HG02642 (cell line): ENCODE data around the gene CCDC171.
"Not testable (repeated sequence)": the region's sequence is repeated elsewhere in the genome, so short reads cannot be mapped to it uniquely, and the experiment has no call there.

Source experiments
- ATAC-seq: cut with Tn5 transposase; IDR thresholded peaks from one replicate; pipeline ENCODE4 v1.9.1; 2021; ENCODE audit warnings: mild to moderate bottlenecking; ENCODE audit not compliant: unreplicated experiment, poor library complexity

CCDC171 gene

DNA sequence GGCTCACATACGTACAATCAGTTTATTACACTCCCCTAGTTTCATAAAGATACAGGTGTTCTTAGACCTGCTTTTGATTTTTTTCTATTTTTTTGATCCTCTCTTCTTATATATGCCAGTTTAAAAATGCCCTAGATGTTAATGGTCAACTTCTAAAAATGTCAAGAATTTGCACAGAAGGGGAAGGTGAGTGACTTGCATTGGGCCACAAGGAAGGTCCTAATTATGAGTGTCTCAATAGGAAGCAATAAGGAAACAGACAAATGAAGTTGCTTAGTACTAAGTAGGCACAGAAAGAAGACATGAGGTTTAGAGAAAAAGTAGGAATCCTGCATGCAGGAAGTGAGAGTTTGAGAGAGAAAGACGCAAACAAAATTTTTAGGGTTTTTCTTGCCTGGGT lies 3.2 kb upstream of the CCDC171 start:
- no peak for ATAC-seq

DNA sequence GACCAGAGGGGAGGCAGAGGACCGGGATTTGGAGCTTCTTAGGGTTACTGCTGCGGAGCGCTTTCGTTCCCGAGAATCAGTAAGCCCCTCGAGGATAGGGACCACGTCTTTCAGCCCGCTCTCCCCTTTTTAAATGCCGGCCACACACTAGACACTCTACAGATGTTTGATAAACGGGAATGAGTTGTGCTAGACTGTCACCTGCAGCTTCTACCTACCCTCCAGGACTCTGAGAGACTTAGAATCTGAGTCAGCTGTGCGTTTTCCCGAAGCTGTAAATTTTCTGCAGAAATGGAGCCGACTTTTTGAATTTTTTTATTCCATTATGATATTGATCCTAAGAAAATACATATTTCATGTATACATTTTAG lies 670 bp downstream of the CCDC171 start:
- ATAC-seq, result peak; percentile 23

DNA sequence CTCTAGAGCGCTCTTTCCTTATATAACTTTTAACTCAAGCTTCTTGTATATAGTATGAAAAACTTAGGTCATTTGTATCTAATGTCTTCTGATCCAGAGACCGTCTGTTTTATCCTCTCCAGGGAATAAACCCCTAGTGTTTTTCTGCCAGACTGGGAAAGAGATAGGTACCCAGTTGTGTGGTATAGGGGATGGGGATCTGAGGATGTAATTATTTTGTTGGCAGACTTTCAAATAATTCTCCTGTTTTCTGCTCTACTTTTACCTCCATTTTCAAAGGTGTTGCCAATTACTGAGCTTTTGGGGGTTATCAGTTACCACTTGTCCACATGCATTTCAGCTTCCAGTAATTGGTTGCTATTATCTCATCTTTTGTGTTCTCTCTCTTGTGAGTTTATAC lies 17.9 kb downstream of the CCDC171 start:
- ATAC-seq, result no peak

DNA sequence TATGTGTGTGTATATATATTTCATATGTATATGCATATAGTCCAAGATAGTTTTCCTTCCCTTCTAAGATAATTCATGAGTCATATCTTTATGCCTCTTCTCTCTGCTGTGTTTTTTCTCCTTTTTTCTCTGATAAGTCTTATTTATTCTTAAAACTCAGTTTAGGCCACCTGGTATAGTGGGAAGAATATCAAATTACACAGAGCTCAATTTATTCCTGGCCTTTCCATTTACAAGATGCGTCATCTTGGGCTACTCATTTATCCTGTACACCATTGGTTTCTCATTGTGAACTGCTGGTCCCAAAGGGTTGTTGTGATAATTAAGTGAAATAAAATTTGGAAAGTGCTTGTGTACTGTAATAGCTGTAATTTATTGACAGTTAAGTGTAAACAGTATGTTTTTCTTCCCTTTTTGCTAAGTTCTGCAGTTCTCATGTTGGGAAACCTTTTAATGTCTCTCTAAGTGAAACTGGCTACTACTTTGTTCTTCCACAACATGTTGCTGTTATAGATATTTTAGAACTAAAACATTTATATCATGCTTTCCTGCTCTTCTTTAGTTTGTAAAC lies 19.4 kb downstream of the CCDC171 start:
- no peak for ATAC-seq

DNA sequence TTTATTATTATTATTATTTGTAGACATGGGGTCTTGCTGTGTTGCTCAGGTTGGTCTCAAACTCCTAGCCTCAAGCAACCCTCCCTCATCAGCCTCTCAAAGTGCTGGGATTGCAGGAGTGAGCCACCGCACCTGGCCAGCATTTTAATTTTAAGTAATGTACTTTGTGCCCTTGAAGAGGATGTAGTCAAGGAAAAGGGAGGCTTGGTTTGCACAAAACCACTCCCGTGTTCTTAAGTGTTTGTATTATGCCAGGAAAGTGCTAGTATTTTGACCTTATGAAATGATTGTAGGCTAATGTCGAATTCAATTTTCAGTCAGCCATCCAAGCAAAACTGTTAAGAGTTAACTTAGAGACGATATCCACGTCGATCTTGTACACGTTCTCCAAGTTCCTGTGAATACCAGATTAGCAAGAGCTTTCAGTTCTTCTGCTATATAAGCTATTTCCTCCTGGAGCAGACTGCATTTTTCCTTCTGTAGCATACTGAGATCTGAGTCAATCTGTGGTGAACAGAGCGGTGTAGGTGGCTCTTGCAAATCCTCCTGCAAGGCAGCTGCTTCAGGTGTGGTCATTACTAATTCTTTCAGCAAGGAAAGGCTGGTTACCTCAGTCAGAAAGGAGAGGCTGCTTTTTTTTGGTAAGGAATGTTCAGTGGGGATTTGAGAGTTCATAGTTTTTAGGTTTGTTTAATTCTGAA lies 23.7 kb downstream of the CCDC171 start:
- no peak for ATAC-seq

DNA sequence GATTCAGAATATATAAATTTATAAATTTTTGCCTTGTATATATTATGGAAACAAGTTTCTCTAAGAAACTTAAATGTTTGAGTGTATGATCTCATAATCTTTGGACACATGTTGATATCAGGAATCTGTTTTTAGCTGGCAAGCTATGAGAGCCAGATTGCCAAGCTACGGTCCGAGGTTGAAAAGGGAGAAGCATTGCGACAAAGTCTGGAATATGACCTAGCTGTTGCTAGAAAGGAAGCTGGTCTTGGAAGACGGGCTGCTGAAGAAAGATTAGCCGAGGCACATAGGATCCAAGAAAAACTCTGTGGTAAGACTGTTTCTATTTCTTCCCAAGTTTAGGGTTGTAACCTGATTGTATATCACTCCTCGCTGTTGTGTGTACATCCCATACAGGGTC lies 25.9 kb downstream of the CCDC171 start:
- no peak for ATAC-seq

DNA sequence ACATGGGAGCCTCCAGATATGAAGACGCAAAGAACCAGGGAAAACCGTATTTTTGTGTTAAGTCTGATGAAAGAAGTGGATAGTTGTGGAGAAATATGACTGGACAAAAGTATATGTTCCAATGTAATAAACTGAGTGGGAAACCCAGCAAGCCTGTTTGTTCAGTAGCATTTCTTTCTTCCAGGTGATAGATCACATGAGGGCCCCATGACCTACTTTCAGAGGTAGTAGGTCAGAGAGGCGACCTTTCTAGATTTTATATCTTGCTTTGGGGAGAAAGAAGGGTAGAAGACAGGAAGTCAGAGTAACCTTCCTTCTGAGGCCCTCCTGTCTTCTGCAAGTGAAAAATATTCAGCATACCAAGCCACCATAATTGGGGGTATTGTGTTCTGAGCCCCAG lies 31.5 kb downstream of the CCDC171 start:
- ATAC-seq, result no peak

DNA sequence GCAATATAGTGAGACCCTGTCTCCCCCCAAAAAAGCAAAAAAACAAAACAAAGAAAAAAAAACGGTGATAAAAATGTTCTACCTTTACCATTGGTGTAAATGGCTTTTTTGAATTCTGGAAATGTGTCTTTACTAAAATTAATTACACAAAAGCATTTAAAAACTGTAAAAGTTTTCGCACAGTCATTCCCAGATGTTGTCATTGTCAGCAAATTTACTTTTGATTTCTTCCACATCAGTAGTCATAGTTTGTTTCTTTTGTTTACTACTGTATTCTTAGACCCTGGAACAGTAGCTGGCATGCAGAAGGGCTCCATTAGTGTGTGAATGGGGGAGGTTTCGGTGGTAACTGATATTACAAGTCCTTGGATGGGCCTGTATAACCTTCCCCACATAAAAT lies 39.5 kb downstream of the CCDC171 start:
- no peak for ATAC-seq

DNA sequence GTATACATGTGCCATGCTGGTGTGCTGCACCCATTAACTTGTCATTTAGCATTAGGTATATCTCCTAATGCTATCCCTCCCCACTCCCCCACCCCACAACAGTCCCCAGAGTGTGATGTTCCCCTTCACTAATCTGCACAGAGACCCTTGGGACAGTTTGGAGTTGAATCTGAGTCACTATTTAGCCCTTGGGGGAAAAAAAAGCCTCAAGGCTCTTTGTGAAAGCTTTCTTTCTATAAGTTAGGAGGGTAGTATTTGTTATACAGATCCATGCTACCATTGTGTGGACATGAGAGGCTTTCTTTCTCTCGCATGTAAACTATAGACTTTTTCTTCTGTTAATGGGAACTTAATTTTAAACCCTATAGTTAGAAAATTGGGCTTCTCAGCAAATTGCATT lies 40.1 kb downstream of the CCDC171 start:
- ATAC-seq, result not testable (repeated sequence)

DNA sequence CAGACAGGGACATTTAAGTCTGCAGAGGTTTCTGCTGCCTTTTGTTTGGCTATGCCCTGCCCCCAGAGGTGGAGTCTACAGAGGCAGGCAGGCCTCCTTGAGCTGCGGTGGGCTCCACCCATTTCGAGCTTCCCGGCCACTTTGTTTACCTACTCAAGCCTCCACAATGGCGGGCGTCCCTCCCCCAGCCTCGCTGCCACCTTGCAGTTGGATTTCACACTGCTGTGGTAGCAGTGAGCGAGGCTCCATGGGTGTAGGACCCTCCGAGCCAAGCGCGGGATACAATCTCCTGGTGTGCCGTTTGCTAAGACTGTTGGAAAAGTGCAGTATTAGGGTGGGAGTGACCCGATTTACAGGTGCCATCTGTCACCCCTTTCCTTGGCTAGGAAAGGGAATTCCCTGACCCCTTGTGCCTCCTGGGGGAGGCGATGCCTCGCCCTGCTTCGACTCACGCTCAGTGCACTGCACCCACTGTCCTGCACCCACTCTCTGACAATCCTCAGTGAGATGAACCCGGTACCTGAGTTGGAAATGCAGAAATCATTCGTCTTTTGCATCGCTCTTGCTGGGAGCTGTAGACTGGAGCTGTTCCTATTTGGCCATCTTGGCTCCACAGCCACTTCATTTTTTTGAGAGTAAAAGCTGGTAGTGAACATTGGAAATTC lies 48.0 kb downstream of the CCDC171 start:
- not testable (repeated sequence) for ATAC-seq

DNA sequence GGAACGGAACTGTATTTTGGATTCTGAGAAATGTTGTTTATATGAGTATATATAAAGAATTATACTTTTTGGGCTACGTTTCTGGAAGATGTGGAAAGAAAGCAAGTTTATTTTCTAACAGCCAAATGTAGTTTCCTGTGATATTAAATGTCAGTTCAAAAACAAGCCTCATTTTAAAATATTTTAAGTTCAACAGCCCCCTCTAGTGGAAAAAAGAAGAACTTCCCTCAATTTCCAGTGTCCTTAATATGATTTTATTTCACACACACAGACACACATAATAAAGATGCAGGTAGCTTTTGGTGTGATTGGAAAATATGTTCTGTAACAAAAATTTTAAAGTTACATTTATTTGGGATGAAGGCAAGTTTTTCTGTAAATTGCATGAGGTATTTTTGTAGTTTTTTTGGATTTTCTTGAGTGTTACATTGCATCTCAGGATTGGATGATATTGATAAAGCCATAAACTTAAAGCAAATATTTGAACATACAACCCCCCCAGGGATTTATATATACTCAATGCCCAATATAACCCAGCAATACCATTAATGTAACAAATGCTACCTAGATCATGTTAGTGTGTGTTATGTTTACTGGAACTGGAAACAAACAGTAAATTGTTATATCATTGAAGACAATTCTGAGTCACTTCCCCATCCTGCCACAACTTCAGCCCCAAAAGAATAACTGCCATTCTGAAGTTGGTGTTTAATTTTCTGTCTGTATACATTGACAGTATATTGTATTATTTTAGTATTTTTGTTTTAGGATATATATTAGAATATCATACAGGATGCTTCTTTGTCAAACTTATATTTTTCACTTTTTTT lies 54.0 kb downstream of the CCDC171 start:
- no peak for ATAC-seq

DNA sequence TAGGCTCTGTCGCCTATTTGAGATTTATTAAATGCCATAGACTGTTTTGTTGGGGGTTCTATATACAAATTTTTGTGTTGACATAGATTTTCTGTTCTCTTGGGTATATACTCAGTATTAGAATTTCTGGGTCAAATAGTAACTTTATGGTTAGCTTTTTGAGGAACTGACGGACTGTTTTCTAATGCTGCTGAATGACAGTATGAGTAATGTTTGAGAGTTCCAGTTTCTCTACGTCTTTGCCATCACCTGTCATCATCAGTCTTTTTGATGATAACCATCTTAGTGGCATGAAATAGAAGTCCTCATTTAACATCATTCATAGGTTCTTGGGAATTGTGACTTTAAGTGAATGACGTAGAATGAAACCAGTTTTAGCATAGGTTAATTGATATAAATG lies 60.1 kb downstream of the CCDC171 start:
- ATAC-seq, result peak; percentile 78

DNA sequence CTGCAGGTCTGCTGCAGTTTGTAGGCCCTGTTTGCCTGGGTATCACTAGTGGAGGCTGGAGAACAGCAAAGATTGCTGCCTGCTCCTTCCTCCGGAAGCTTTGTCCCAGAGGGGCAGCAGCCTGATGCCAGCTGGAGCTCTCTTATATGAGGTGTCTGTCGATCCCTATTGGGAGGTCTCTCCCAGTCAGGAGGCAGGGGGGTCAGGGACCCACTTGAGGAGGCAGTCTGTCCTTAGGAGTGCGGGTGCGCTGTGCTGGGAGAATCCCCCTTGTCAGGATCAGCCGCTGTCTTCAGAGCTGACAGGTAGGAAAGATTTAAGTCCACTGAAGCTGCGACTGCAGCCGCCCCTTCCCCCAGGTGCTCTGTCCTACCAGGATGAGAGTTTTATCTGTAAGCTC lies 64.9 kb downstream of the CCDC171 start:
- ATAC-seq, result no peak

DNA sequence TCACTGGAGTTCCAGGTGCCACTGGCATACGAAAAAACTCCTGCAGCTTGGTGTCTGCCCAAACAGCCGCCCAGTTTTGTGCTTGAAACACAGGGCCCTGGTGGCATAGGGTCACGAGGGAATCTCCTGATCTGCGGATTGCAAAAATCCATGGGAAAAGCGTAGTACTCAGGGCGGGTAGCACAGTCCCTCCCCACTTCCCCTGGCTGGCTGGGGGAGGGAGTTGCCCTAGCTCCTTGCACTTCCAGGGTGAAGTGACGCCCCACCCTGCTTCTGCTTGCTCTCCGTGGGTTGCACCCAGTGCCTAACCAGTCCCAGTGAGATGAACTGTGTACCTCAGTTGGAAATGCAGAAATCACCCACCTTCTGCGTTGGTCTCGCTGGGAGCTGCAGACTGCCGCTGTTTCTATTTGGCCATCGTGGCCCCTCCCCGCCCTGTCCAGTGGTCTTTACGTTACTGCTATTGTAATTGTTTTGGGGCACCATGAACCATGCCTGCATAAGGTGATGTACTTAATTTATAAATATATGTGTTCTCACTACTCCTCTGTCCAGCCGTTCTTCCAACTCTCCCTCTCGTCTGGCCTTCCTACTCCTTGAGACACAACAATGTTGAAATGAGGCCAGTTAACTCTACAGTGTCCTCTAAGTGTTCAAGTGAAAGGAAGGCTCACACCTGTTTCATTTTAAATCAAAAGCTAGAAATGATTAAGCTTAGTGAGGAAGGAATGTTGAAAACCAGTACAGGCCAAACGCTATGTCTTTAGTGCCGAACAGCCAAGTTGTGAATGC lies 65.9 kb downstream of the CCDC171 start:
- ATAC-seq, result no peak

DNA sequence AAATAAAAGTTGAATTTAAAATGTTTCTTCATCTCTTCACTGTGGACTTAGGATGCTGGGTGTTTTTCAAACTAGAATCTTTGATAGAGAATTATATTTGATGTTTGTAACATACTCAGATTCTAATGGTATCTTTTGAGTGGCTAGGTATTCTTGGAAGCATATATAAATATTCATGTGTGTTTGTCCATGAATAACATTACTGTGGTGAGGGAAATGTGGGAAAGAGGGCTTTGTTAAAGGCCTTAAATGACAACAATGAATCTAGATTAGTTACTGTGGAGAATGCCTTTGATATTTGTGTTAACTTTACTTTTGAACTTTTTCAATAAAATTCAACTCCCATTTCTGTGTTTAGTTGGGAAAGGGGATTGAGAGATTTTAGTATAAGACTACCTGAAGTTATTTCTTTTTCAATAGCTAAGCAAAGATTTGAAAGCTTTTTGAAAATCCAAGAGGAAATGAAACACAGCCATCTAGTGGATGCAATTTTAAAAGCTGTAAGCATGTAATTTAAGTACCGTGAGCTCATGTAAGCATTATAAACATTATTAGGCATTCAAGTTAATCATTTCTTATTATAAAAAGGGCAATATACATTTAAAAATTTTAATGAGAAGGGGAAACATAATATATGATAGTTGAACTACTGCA lies 69.6 kb downstream of the CCDC171 start:
- no peak for ATAC-seq

DNA sequence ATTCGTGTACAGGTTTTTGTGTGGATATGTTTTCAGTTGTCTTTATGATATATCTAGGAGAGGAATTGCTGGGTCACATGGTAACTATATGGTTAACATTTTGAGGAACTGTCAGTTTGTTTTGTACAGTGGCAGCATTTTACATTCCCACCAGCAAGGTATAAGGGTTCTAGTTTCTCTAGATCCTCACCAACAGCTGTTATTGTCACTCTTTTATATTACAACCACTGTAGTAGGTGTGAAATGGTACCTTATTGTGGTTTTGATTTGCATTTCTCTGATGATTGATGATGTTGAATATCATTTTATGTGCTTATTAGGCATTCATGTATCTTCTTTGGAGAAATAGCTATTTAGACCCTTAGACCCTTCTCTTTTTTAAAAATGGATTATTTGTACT lies 82.9 kb downstream of the CCDC171 start:
- no peak for ATAC-seq

DNA sequence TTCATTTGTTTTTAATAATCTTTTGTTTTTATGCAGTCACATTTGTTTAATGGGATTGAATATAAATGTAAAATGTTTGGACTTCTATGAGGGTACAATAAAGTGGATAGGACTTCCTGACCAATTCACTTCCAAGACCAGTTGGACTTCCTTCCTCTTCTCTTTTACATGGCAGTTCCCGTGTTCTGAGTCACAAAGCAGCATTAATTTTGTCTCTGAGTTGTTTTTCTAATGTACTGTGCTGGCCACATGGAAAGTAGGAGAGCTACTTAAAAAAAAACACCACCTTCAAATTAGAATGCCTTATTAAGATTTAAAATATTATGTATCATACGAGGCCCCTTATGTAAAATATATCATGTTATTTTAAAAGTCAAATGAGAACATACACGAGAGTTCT lies 87.3 kb downstream of the CCDC171 start:
- ATAC-seq, result no peak

DNA sequence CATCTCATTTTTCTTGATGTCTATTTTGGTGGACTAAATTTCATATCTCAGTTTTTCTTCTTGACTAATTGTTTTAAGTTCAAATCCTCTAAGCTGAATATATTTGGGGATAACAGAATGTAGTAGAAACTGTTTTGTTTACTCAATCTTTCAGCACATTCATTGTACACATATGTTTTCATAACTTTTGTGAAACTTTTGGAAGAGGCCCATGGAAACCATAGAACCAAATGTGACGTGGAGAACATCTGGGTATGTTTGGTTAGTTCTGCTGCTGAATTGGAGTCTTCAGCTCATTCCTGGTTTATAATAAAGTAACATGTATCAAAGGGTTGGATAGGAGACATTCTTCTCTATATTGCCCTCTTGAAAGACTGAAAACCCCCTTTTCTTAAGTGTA lies 88.4 kb downstream of the CCDC171 start:
- ATAC-seq, result no peak

DNA sequence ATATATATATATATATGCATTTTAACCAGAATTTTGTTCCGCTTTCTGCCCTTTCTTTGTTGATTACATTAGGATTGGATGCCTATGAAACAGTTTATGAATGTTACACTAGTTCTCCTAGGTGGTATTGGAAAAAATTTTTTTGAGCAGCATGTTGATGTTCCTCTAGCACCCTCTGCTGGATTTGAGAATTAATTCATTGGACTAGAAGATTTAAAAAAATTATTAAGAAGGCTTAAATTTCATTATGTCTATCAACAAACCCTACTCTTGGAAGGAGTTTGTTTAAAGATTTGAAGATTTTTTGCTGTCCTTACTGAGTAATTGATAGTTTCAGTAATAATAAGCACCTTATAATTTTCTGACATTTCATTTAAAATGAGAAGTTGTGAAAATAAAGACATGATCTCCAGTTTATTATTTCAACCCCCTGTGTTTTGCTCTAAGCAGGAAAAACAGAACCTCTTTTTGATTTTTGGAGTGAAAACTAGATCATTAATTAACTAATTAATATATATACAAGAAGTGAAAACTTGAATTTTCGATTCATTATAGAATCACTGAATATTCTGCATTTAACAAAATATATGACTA lies 89.6 kb downstream of the CCDC171 start:
- ATAC-seq, result no peak
